IMR-90 (cell line): ENCODE measurements around the gene GAS6. TPM values are rescaled to one million over a fixed set of nuclear protein-coding genes. Genes with fewer than 3 reads are reported as not detected.

ENCODE experiments used
- ATAC-seq: fragments of 200-7000 bp; cut with Tn5 transposase; 2 replicates; pipeline ENCODE4 v1.9.1; 2020; ENCODE audit warnings: low read depth, mild to moderate bottlenecking, moderate library complexity
- BruUV-seq: library from RNA; stranded (reverse); fragments of 400-500 nt; replicated peaks from 2 replicates; lab custom pipeline; 2021; lab: Mats Ljungman, UMichigan
- CTCF ChIA-PET: fragments of 300-600 bp; formaldehyde crosslinking; extraction: SDS; loops from one replicate; lab custom pipeline; 2021; ENCODE audit warnings: antibody characterized with exemption; lab: Yijun Ruan, JAX
- POLR2A ChIA-PET: fragments of 300-600 bp; sonication (Branson Sonifier 250); formaldehyde crosslinking; loops from one replicate; lab custom pipeline; 2022; ENCODE audit warnings: antibody characterized with exemption; ENCODE audit not compliant: unreplicated experiment; lab: Charles Lee
- DNase-seq: peaks from one replicate; pipeline ENCODE4 v3.0.0; 2013
- H2AFZ ChIP-seq: replicated peaks from 2 replicates; pipeline ENCODE3; 2013; ENCODE audit warnings: low read length, mild to moderate bottlenecking; ENCODE audit not compliant: poor library complexity
- H2AK5ac ChIP-seq: 2 replicates; pipeline ENCODE4 v1.6.1; 2013; ENCODE audit warnings: low read depth, low read length, inconsistent platforms
- H2AK9ac ChIP-seq: replicated peaks from 2 replicates; pipeline ENCODE3; 2013; ENCODE audit warnings: mild to moderate bottlenecking, low read depth, low read length, moderate library complexity; ENCODE audit not compliant: poor library complexity
- H2BK120ac ChIP-seq: 2 replicates; pipeline ENCODE4 v1.6.1; 2013; ENCODE audit warnings: low read depth, low read length, inconsistent platforms
- H2BK15ac ChIP-seq: 3 replicates; pipeline ENCODE4 v1.6.1; 2013; ENCODE audit warnings: low read depth, low read length, inconsistent platforms
- H2BK20ac ChIP-seq: 2 replicates; pipeline ENCODE4 v1.6.1; 2013; ENCODE audit warnings: low read depth, mild to moderate bottlenecking, inconsistent platforms, low read length, moderate library complexity
- H2BK5ac ChIP-seq: 2 replicates; pipeline ENCODE4 v1.6.1; 2013; ENCODE audit warnings: mild to moderate bottlenecking, low read depth, low read length, inconsistent platforms; ENCODE audit not compliant: poor library complexity, severe bottlenecking
- H3K14ac ChIP-seq: replicated peaks from 2 replicates; pipeline ENCODE4 v1.6.1; 2013; ENCODE audit warnings: low read depth, low read length, inconsistent platforms
- H3K18ac ChIP-seq: 2 replicates; pipeline ENCODE4 v1.6.1; 2013; ENCODE audit warnings: low read depth, low read length, control low read depth
- H3K23ac ChIP-seq: 2 replicates; pipeline ENCODE4 v1.6.1; 2013; ENCODE audit warnings: low read depth, low read length, inconsistent platforms
- H3K27ac ChIP-seq: 2 replicates; pipeline ENCODE4 v1.5.1; 2013; ENCODE audit warnings: mild to moderate bottlenecking, control low read depth, low read length; ENCODE audit not compliant: insufficient read depth
- H3K27me3 ChIP-seq: 2 replicates; pipeline ENCODE4 v1.6.1; 2013; ENCODE audit warnings: low read length; ENCODE audit not compliant: control insufficient read depth, insufficient read depth
- H3K36me3 ChIP-seq: 2 replicates; pipeline ENCODE4 v1.6.1; 2013; ENCODE audit warnings: low read length, mixed read lengths; ENCODE audit not compliant: control insufficient read depth, insufficient read depth
- H3K4ac ChIP-seq: 2 replicates; pipeline ENCODE4 v1.6.1; 2013; ENCODE audit warnings: low read depth, low read length, inconsistent platforms
- H3K4me1 ChIP-seq: 2 replicates; pipeline ENCODE4 v1.6.1; 2013; ENCODE audit warnings: low read length, mixed read lengths; ENCODE audit not compliant: control insufficient read depth, insufficient read depth
- H3K4me2 ChIP-seq: 2 replicates; pipeline ENCODE4 v1.6.1; 2013; ENCODE audit warnings: low read depth, mild to moderate bottlenecking, control low read depth, low read length, moderate library complexity
- H3K4me3 ChIP-seq: 2 replicates; pipeline ENCODE4 v1.5.1; 2013; ENCODE audit warnings: low read depth, mild to moderate bottlenecking, control low read depth, low read length, moderate library complexity; ENCODE audit not compliant: insufficient read depth
- H3K56ac ChIP-seq: 2 replicates; pipeline ENCODE4 v1.6.1; 2013; ENCODE audit warnings: low read length, inconsistent platforms; ENCODE audit not compliant: insufficient read depth; ENCODE audit errors: extremely low read depth
- H3K79me1 ChIP-seq, 2 experiments: 2 replicates each; pipeline ENCODE4 v1.6.1; 2013; ENCODE audit warnings: low read length in 2 of 2, inconsistent platforms in 1 of 2, low read depth in 1 of 2
- H3K9ac ChIP-seq: 2 replicates; pipeline ENCODE4 v1.6.1; 2013; ENCODE audit warnings: low read depth, low read length, control low read depth
- H3K9me1 ChIP-seq: 2 replicates; pipeline ENCODE4 v1.6.1; 2013; ENCODE audit warnings: low read length, inconsistent platforms; ENCODE audit not compliant: insufficient read depth
- H3K9me3 ChIP-seq: 2 replicates; pipeline ENCODE4 v1.6.1; 2013; ENCODE audit warnings: low read length; ENCODE audit not compliant: control insufficient read depth, insufficient read depth
- H4K20me1 ChIP-seq: 2 replicates; pipeline ENCODE4 v1.6.1; 2013; ENCODE audit warnings: low read length, inconsistent platforms; ENCODE audit not compliant: insufficient read depth
- H4K5ac ChIP-seq: 2 replicates; pipeline ENCODE4 v1.6.1; 2013; ENCODE audit warnings: mild to moderate bottlenecking, low read depth, low read length, control low read depth
- H4K8ac ChIP-seq, 2 experiments: 2 replicates each; pipeline ENCODE4 v1.6.1; 2013; ENCODE audit warnings: low read depth in 2 of 2, low read length in 2 of 2, control low read depth in 1 of 2, inconsistent platforms in 1 of 2
- H4K91ac ChIP-seq: 2 replicates; pipeline ENCODE4 v1.6.1; 2013; ENCODE audit warnings: low read depth, low read length, inconsistent platforms; ENCODE audit not compliant: insufficient read depth
- BHLHE40 ChIP-seq: fragments of 150-350 bp; IDR thresholded peaks from 2 replicates; pipeline ENCODE4 v1.6.1; 2016; ENCODE audit warnings: mild to moderate bottlenecking, low read depth, low read length
- CHD1 ChIP-seq: IDR thresholded peaks from 2 replicates; pipeline ENCODE4 v1.6.1; 2012; ENCODE audit warnings: low read depth, low read length, improper control_type of control experiment
- FOS ChIP-seq: fragments of 150-350 bp; IDR thresholded peaks from 2 replicates; pipeline ENCODE4 v1.6.1; 2016; ENCODE audit warnings: low read depth, low read length
- MAFK ChIP-seq: IDR thresholded peaks from 2 replicates; pipeline ENCODE4 v1.6.1; 2012; ENCODE audit warnings: low read depth, low read length, improper control_type of control experiment
- MXI1 ChIP-seq: IDR thresholded peaks from 2 replicates; pipeline ENCODE4 v1.6.1; 2012; ENCODE audit warnings: low read depth, mild to moderate bottlenecking, low read length, moderate library complexity, borderline replicate concordance
- NFE2L2 ChIP-seq: fragments of 150-350 bp; IDR thresholded peaks from 2 replicates; pipeline ENCODE4 v1.6.1; 2016; ENCODE audit warnings: low read depth, mild to moderate bottlenecking, low read length
- RFX5 ChIP-seq: IDR thresholded peaks from 2 replicates; pipeline ENCODE4 v1.8.0; 2012; ENCODE audit warnings: low read depth, mild to moderate bottlenecking, low read length, moderate library complexity
- WGBS, 2 experiments: methylation state at CpG; one replicate each; pipeline versions ENCODE4 v1.1.5 to v1.1.7; 2013; ENCODE audit warnings: missing lambda C conversion rate in 2 of 2; ENCODE audit not compliant: insufficient read length in 1 of 2; ENCODE audit errors: extremely low coverage in 2 of 2; 5-methylcytosine and 5-hydroxymethylcytosine counted together
- dilution Hi-C: fragments of 300-500 bp; cut with HindIII; formaldehyde crosslinking; loops from one replicate; pipeline ENCODE4 v1.14.3; 2018; ENCODE audit warnings: low sequenced_read_pairs; ENCODE audit not compliant: unreplicated experiment
- in situ Hi-C: fragments of 300-500 bp; cut with MboI; formaldehyde crosslinking; loops from 3 replicates; pipeline ENCODE4 v1.14.3; 2019; ENCODE audit warnings: low sequenced_read_pairs, inconsistent platforms, mixed read lengths
- intact Hi-C: fragments of 100-400 bp; cut with micrococcal nuclease; formaldehyde crosslinking; loops from 2 replicates; pipeline ENCODE4 v1.10.0; 2022
- polyA plus RNA-seq, 3 experiments: library from polyadenylated mRNA; depleted of rRNA; stranded (reverse); fragments of >200 nt; gene quantifications; 2 replicates each; pipeline ENCODE4 v1.2.3, GENCODE V29; 2012; ENCODE audit warnings: low replicate concordance in 1 of 3
- total RNA-seq: library from RNA; depleted of rRNA; stranded (reverse); fragments of >200 nt; gene quantifications from 2 replicates; pipeline ENCODE4 v1.2.3, GENCODE V29; 2012
- TF ChIP-seq, protein P1 (sequence below): fragments of 150-350 bp; IDR thresholded peaks from 2 replicates; pipeline ENCODE4 v1.6.1; 2016; ENCODE audit warnings: low read depth, mild to moderate bottlenecking, low read length, moderate library complexity, borderline replicate concordance
- TF ChIP-seq, protein P2 (sequence below): fragments of 150-350 bp; IDR thresholded peaks from 2 replicates; pipeline ENCODE4 v1.6.1; 2017; ENCODE audit warnings: mild to moderate bottlenecking, antibody characterized with exemption, low read length, low read depth

Gene GAS6
- total and polyA plus RNA-seq, 2 of the 4 experiments (the other 2 are of a cell fraction): 220 to 823 TPM

DNA sequence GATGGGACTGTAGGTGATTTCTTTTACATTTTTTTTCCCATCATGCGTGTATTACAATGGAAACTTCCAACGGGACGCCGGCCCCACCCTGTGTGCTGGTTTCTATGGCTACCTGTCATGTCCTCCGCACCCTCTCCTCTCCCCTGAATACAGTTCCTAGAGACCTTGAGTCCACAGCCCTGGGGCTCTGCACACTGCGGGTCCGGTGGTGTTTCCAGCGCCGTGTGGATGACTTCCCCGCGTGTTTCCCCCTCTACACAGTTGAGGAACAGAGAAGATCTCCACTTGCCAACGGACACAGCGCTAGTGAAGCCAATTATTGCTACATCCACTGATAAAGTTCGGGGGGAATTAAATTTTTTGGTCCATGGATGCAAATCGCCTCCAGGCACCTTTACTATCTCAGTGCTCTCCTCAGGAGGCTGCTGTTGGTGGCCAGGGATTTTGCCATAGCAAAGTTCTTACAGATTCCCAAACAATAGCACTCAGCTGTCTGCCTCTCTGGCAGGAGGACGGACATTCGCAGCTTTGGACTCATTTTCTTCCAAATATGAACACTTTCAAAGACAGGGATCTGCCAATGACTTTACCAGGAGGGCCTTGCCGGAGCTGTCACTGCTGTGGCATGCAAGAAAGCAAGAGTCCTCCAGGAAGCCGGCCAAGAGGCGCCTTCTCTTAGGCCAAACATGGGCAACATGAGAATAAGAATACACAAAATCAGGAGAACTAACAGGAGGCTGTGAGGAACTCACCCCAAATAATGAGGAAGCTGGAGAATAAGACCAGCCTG lies 39.3 kb upstream of the GAS6 start:
- Histone ChIP-seq H3K79me1 (peaks cover 10 to 44% of the 10 kb centered on the region in 2 experiments), H2BK15ac (peak overlapping the region; percentile 91), H3K4me2 (no peak overlapping the region), H3K9ac (peak overlapping the region; percentile 36; the same call in 1 of the 2 replicates), H2BK20ac (peak overlapping the region; percentile 91), H3K23ac (peak overlapping the region; percentile 94), H3K56ac (peak overlapping the region; percentile 87), H3K9me3 (no peaks in the 10 kb centered on the region), H2AK9ac (peak overlapping the region; percentile 77), H4K91ac (peak overlapping the region; percentile 99), H3K4ac (peak overlapping the region; percentile 99), H4K20me1 (no peaks in the 10 kb centered on the region), H2BK5ac (peak overlapping the region; percentile 100), H4K5ac (peak overlapping the region; percentile 91), H2AFZ (peak overlapping the region; percentile 72), H3K36me3 (no peaks in the 10 kb centered on the region), H2AK5ac (peak overlapping the region; percentile 99), H3K18ac (peak overlapping the region; percentile 74), H3K27me3 (no peaks in the 10 kb centered on the region), H2BK120ac (peak overlapping the region; percentile 92), H3K27ac (peak overlapping the region; percentile 85), H3K9me1 (peaks cover 11% of the 10 kb centered on the region), H3K14ac (peak overlapping the region; percentile 78), H3K4me1 (peaks cover 25% of the 10 kb centered on the region), H3K4me3 (no peak overlapping the region), H4K8ac (peak overlapping the region; percentile 85 to 96)
- in situ Hi-C loops (no loop called here), intact Hi-C loops (no loop called here), dilution Hi-C loops (no loop called here)
- CTCF ChIA-PET: no interaction called here
- ATAC-seq: peak; percentile 58
- TF ChIP-seq MXI1 (no peak), CHD1 (no peak), RFX5 (no peak), NFE2L2 (no peak), MAFK (no peak), BHLHE40 (no peak), FOS (no peak)
- TF ChIP-seq, protein P1, sequence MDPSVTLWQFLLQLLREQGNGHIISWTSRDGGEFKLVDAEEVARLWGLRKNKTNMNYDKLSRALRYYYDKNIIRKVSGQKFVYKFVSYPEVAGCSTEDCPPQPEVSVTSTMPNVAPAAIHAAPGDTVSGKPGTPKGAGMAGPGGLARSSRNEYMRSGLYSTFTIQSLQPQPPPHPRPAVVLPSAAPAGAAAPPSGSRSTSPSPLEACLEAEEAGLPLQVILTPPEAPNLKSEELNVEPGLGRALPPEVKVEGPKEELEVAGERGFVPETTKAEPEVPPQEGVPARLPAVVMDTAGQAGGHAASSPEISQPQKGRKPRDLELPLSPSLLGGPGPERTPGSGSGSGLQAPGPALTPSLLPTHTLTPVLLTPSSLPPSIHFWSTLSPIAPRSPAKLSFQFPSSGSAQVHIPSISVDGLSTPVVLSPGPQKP: no peak
- TF ChIP-seq, protein P2, sequence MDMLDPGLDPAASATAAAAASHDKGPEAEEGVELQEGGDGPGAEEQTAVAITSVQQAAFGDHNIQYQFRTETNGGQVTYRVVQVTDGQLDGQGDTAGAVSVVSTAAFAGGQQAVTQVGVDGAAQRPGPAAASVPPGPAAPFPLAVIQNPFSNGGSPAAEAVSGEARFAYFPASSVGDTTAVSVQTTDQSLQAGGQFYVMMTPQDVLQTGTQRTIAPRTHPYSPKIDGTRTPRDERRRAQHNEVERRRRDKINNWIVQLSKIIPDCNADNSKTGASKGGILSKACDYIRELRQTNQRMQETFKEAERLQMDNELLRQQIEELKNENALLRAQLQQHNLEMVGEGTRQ: no peak
- 82% methylated on average over 11 of the region's 20 CpGs; no CpG with 5 or more reads in 1 of the 2 experiments for WGBS, 2 experiments
- DNase-seq: peak; percentile 78
- BruUV-seq: no TSS peak
- POLR2A ChIA-PET: interaction anchor here (0.5 to 0.6 kb wide), 2 partner anchors 39 to 60 kb away, joined by 3 read pairs; no protein-coding TSS in a partner anchor
